COLO668 (cell line): ENCODE measurements around the gene PSMA7.
A peak's percentile ranks its signal among the peaks of the same experiment; 100 is the strongest.

Experiments
- DNase-seq: peaks from one replicate; lab custom pipeline; 2025; ENCODE audit not compliant: unreplicated experiment; lab: John Stamatoyannopoulos, UW

Gene PSMA7

DNA sequence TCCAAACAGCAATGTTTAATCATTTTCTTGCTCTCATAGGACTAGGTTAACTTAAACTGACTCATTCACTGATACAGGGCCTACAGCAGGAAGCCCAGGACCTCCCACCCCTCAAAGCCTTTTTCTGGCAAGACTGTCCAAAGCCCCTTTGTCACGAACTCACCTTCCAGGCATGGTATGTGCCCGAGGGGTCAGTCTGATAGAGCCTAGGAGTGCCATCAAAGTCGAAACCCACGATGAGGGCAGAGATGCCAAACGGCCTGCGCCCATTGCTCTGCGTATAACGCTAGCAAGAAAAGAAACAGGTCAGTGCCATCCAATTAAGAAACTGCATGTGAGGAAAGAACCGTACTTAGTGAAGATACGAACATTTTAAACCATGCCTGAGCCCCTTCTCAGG is 4.3 kb downstream of the PSMA7 start:
- DNase-seq, result no peak

DNA sequence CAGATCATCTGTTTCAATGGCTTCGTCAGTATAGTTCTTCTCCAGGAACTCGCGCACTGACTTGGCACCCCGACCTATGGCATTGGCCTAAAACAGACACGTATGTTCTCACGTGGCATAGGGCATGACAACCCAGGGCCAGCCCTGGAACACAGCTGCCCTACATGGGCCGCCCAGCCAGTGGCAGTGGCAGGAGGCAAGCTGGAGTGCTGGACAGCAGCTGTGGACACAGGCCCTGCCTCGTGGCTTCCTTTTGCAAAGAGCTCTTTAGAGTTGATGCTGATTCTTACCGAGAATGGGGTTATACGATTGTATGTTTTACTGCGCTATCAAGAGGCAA is 5.0 kb downstream of the PSMA7 start:
- no peak for DNase-seq

DNA sequence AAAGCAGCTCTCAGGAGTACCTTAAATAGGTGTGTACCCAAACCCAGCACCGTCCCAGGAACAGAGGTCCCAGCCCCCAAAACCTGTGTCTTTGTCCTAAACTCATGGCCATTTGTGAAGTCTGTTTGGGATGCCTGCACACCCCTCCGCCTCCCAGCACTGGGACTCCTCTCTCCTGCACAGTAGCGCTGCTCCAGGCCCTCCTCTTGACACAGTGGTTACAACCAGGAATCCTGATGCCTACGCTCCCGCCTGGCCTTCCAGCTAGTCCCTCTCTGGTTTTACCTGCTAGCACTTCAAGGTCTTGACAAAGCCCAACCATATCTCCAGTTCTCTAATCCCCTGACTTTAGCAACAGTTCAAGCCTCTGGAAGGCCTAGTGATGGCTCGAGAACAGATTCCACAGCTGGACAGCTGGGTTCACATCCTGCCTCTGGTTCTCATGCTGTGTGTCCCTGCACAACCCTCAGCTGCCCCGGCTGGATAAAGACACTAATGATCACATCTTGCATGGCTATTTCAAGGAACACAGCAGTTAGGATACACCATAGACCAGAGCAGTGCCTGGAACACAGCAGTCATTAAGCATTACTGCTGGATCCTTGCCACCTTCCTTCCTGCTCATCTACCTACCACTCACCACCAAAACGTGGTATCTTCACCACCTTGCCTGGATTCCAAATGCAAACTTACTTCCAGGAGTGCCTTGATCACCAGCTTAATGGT is 5.6 kb downstream of the PSMA7 start:
- DNase-seq, result no peak

DNA sequence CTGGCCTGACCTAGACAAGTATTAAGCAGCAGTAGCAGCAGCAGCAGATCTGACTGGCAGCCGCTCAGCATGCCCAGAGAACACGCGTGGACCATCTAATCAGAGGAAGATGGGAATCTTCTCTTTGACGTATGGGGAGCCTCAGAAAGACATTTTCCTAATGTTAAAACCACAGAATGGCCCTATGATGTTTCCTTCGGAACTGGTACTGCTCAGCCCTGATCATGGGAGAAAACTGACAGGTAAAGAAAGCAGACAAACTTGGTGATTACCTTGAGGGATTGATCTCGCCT is 6.2 kb downstream of the PSMA7 start:
- DNase-seq, result no peak

DNA sequence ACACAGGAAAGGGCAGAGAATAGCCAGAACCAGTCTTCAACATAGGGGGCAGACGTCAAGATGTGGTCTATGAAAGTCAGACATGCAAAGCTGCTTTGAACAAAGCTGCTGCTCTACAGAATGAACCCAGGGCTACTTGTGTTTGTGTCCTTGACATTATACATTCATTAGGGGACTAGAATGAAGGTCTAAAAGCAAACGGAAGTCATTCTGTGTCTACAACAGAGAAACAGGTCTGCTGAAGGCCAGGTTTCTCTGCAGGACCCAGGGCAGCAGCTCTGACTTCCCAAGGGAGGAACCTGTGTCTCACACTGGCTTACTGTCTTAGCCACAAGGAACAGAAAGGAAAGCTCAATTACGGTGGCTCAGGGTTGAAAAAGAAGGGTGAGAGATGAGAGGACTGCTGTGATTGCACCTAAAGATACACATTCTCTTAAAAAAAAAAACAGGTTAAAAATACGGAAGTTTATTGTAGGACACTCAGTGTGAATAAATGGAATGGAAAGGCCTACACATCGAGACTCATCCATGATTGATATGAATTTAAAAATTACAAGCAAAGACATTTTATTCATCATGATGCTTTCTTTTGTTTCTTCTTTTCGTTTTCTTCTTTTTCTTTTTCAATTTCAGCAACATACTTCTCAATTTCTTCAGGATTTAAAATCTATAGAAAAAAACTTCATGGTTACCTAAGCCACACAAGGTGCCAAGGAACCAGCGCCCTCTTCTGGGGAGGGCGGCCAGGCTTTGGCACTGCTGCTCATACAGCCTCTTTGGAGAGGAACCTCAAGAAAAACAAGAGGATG is 6.7 kb downstream of the PSMA7 start:
- peak; percentile 71 for DNase-seq

DNA sequence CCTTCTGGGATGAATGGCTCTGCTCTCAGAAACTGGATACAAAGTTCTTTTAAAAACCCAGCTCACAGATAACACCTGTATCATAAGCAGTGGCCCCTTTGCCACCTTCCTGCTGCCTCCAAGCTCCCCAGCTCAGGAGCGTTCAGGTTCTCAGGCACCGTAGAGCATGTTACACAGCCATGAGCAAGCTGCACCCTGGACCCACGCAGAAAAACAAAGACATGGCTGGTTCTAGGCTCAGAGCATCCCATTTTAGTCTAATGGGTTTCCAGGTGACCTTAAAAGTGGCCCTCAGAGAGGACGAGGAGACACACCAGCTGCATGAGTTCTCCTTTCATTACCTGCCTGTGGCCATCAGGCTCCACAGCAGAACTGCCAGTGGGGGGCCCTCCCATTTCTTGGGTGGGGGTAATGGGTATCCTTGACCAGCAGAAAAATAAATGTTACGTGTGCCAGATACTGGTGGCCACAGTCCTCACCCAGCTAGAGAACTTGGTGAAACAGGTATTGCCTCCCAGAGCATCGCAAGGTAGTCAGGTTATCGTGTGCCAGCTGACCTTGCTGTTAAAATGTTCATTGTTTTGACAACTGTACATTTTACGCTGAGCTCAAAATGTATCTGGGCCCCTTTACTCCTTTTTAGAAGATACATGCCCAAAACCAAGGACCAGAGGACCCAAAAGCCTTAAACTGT is 7.5 kb downstream of the PSMA7 start:
- DNase-seq, result no peak

DNA sequence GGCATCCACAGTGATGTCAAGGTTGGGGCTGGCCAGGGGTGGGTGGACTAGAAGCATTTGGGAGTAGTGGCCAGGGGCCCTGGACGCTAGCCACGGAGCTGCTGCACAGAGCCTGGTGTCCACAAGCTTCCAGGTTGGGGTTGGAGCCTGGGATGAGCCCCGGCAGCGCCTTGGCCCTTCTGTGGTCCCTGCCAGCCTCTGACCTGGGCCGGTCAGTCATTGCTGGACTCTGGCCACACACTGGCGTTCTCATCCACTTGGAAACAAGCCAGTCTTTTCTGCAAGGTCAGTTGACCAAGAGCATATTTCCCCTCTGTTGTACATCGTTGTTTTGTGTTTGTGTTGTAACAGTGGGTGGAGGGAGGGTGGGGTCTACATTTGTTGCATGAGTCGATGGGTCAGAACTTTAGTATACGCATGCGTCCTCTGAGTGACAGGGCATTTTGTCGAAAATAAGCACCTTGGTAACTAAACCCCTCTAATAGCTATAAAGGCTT is 8.4 kb downstream of the PSMA7 start:
- DNase-seq, result no peak

DNA sequence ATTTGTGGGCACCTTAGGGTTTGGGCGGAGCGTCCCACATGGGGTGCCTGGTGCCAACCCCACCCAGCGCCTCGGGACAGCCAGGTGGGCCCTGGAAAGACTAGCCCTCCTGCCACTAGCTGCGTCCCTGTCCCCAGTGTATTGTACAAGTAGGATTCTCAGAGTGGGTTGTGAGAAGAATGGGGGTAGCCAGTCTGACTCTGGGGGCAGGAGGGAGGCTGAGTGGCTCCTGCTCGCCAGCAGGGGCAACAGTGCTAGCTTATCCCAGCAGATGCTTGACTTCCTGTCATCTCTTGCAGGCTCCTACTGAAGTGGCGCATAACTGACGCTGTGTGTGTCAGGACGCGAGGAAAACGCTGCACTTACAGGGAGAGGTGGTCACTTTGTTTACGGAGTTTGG is 9.3 kb downstream of the PSMA7 start:
- no peak for DNase-seq

DNA sequence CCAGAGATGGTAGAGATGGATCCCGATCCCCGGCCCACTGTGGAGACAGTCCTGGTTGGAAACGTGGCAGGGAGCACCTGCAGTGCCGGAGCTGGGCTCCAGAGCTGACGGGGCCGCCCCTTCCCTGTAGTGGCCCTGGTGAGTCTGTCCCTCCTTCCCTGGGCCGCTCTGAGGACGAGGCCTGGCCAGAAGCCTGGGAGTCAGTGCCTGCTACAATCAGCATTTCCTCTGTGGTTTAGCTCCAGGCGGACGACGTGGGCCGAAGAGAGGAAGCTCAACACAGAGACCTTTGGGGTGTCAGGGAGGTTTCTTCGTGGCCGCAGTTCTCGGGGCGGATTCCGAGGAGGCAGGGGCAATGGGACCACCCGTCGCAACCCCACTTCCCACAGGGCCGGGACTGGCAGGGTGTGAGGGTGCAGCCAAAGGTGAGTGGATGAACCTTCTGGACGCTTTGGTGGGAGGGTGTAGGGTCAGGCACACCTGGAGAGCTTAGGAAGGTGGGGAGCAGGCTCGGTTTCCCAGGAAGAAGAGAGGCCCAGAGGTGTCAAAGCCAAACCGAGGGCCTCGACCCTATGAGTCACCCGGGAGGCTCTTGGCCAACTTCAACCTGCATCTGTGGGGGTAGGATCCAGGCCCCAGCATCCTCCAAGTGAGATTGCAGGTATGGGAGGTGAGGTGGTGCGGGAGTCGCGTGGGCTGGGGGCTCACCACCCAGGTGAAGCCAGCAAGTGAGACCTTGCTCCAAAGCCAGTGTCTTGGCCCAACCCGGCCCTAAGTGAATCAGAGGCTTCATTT is 9.9 kb downstream of the PSMA7 start:
- DNase-seq, result no peak

DNA sequence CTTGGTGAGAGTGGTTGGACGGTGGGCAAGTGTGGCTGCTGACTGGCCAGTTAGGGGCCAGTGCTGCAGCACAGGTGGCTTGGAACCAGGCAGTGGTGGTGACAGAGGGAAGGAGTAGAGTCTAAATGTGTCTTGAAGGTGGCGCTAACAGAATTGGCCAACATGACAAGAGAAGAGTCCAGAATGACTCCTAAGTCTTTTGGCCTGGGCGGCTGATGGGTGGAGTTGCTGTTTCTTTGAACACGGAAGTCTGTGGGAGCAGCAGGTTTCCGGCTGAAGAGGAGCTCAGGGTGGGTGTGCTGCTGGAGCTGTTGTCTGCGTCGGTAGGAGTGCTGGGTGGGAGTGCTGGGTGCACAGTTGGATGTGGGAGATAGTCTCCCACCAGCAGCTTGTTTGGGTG is 10.8 kb downstream of the PSMA7 start:
- no peak for DNase-seq

DNA sequence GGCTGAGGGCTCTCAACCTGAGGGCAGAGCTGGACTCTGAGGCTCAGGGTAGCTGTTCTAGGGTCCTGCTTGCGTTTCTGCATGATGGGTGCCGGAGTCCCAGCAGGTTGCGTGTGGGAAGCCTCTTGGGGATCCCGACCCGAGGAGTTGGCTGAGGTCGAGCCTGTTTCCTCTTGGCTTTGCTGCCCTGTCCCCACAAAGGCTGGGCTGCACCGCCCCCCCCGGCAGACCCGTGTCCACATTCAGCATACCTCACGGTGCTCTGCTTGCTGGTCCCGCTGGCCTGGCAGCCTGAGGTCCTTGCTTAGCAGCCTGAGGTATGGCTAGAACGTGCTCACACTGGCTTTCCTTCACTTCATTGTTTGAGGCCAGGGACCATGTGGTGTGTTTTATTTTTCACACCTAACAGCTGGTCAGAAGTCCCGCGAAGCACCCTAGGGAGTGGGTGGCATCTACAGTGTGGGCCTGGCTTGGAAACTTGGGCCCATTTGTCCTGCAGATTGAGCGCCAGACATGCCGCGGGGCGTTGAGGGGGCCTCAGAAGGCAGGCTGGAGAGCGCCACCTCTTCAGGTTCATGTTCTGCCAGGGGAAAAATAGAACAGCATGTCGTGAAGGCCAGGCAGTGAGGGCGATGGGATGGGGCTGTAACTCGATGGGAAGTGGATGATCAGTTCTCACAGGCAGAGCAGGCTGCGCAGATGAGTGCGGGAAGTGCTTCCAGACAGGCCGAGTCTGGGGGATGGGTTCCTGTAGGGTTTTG is 11.5 kb downstream of the PSMA7 start:
- DNase-seq, result no peak

DNA sequence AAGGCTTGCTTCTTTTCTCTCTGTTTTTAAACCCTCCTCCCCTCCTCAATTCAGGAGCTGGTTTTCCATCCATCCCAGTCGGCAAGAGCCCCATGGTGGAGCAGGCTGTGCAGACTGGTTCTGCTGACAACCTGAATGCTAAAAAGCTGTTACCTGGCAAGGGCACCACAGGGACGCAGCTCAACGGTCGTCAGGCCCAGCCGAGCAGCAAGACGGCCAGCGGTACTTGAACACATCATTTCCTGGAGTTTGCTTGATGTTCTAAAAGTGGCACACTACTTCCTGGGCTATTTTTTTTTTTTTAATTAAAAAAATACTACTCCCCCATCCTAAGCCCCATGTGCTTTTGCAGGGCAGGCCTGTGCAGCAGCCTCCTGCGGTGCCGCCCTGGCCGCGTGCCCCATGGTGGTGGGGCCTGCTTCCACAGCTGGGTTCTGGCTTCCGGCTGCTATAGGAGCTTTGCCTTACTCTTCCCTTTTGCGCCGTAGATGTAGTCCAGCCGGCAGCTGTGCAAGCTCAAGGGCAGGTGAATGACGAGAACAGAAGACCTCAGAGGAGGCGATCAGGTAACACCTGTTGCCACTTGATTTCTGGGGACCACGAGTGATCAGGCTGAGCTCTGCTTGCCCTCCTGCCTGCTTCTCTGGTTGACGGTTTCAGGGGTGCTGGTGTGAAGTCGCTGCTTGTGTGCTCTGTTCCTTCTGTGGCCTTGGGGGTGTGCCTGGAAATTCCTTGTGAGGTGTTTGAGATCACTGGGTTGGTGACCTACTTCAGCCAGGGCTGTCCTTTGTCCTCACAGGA is 13.3 kb downstream of the PSMA7 start:
- DNase-seq, result peak; percentile 84

DNA sequence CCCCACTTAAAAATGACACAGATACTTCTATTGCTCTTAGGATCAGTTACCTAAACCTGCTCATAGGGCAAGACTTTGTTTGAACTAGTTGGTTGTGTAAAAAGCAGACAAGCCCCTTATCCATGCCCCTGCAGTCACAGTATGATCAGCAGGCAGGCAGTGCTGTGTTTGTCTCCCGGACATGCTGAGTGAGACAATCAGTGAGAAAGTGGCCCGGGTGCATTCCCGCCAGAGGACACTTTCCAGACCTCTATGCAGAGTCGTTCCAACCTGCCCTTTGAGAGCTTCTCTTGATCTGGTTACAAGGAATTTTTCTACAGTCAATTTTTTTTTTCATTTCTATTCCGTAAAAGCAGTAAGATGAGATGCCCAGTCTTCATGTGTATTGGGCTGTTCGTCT is 14.7 kb downstream of the PSMA7 start:
- no peak for DNase-seq

DNA sequence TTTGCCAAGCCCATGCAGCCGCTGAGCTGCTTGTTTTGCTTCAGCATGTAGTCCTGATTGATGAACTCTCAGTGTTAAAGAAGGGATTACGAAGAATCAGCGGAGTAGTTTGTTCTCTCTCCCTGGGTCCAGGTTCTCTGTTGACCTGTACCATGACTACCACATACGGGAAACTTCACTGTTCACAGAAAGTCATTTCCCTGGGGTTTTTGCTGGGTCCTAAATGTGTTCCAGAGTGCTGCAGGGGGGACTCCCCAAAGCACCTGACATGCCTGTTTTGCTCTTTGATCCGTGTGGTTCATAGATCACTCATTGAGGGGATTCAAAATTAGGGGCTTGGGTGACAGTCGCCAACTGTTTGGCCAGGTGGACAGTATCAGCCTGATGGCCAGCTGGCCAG is 15.4 kb downstream of the PSMA7 start:
- DNase-seq, result no peak

DNA sequence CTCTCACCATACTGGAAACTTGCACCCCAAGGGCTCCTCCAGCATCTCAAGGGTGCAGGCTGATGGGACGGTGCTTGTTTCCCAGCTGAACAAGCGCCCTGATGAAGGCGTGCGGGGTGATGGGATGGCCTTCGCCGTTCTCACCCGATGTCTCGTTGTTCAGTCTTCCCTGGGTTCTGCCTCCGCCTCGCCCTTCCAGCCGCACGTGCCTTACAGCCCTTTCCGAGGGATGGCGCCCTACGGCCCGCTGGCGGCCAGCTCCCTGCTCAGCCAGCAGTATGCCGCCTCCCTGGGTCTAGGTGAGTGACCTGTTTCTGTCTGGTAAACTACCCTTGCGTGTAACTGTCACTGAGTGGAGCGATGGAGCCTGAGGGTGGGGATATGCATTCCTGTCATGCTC is 17.1 kb downstream of the PSMA7 start:
- no peak for DNase-seq

DNA sequence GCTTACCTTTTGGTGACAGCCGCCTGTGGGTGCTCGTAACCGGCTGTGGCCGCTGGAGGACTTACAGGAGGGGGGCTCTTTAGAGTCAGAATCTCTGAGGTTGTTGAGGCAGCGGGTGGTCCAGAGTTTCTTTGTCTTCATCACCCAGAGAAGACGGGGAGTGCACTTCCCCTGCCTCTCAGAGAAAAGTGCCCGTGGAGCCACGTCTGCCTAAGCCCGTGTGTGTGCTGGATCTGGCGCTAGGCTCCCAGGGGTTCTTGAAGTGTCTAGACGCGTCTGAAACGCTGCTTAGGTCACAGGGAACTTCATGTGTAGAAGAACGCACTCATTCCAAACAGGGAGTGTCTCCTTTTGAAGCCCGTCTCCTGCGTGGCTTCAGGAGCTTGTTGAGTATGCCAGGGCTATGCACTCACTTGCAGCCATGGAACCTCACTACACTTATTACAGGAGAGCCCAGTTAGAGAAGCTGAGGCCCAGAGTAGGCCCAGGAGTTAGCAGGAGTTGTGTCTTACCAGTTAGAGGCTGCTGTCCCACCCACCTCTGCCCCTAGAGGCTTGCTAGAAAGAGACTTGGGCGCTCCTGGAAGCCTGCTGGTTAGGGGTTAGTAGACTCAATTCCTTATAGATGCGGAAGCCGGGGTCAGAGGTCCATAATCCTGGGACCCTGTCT is 19.6 kb downstream of the PSMA7 start:
- DNase-seq, result no peak

DNA sequence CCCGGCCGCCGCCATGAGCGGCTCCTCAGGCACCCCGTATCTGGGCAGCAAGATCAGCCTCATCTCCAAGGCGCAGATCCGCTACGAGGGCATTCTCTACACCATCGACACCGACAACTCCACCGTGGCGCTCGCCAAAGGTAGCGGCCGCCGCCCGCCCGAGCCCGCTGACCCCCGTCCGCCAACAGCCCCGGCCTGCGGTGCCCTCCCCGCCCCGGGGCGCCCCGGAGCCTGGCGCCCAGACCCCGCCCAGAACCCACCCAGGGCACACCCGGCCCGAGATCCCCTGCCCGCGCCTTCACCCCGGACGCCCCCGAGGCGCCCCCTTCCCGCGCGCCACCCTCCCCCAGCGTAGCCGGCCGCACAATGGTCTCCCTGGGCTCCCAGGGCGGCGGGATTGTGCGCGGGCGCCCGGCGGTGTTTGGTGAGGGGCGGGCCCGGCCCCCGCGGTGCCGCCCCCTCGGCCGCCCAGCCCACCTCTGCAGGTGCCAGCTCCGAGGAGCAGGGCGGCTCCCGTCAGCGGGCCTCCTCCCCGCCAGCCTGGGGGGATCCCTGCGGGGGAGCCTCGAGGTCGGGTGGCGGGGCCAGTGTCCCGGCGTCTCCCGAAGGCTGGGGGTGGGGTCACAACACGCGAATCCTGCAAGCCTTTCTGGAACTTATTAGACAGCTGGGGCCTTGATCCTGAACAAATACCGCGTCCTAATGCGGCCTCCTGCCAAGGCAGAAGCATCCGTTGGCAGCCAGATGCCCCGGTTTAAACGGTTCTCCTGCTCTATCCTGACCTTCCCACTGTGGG is 20.3 kb downstream of the PSMA7 start:
- DNase-seq, result peak; percentile 73
